Activated T-cell treated with anti-CD3 and anti-CD28 coated beads, Interleukin-2, amount 50 U/mL, for 1 hour (primary cell): ENCODE results near the gene NXPH4.

Source experiments
- DNase-seq: peaks from one replicate; pipeline ENCODE4 v3.0.0-alpha.2; 2020

The NXPH4 gene

DNA sequence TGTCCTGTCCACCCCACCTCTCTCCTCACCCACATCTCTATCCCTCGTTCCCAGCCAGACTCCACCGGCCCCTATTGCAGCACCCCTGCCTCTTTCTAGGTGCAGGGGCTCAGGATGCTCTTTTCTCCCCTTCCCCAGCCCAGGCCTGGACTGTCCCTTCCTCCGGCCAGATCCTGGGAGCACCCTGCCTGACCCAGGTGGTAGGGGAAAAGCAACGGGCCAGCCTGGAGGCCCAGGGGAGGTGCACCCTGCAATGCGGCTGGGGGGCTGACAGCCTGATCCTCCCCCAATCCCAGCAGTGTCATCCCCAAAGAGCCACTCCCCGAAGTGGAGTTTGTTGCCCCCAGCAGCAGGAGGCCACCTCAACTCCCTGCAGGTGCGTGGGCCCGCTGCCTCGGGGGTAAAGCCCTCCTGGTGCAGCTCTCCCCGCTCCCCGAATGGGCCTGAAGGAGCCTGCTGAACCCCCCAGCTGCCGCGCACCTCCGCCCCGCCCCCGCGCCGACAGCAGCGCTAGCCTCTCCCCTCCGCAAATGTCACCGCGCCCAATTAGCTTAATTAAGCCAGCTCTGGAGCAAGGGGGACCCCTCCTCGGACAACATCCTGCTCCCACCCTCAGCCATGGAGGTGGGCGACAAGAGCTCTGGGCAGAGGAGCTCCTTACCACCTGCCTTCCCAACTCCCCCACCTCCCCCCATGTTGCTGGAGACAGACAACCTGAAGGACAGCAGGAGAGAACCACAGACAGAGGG, 4.7 kb downstream of the NXPH4 start:
- no peak for DNase-seq

DNA sequence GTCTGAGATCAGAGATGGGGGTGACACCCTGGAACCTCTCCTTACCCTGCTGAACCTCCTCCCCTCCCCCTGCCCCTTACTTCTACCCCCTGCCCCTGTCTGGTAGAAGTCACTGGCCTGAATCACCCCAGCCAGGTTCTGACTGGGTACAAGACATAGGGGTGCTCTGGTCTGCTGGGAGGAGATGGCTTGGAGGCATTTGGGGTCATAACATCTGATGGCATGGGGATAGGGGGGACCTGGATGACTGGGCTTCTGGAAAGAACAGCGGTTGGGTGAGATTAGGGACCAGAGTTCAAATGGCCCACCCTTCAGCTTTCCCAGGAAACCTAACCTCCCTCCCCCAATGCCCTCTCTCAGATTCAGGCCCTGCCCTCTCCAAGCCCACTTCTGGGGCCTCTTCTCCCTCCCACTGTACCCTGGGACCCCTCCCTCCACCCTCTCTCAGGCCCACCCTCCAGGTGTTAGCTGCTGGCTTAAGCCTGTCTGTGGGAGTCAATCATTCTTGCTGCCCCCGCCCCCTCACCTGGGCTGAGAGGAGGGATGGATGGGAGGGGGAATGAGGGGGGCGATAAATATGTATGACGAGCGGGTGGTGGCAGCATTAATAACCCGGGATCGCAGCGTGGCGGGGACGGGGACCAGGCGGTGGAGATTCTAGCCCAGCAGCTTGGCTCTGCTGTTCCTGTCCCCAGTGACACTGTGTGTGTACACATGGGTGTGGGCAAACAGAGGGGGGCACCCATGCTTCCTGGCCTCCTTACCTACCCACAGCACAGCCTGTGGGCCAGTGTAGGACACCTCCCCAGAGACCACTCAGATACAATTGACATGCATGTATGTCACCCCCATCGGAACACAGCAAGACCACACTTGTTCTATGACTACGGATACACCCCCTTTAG, 5.9 kb downstream of the NXPH4 start:
- DNase-seq: no peak

DNA sequence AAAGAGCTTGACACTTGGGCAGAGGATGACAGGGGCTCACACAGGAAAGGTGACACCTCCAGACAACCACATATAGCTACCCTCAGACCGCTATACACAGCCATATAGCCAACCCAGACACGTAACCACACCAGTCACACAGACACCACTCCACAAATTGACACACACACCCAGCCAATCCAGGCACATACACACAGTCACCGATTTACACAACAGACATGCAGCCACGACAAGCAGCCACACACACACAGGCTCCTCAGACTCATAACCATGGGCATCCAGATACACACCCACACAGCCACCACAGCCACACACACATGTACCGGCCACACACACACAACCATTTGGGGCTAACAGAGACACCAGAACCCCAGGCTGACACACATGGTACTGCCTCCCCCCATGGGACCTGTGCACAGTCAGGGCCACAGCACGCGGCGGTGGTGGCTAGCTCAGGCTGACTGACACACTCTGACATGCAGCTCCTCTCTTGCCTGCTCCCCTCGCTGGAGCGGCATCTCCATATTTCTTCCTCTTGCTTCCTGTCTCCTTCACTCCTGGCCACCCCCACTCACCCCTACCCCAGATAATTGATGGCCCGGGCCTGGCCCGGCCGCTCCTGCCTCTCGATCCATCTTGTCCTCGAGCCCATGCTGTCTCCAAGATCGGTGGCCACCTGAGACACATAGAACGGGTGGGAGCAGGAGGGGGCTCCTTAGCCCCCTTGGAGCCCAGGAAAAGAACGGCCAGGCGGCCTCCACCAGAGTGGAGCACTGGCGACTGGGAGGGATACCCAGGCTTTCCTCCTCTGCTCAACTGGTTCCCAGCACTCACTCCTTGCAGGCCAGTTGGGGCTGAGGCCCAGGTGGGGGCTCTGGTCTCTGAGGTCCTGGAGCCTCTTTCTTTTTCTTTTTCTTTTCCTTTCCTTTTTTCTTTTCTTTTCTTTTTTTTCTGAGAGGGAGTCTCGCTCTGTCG, 6.9 kb downstream of the NXPH4 start:
- no peak for DNase-seq

DNA sequence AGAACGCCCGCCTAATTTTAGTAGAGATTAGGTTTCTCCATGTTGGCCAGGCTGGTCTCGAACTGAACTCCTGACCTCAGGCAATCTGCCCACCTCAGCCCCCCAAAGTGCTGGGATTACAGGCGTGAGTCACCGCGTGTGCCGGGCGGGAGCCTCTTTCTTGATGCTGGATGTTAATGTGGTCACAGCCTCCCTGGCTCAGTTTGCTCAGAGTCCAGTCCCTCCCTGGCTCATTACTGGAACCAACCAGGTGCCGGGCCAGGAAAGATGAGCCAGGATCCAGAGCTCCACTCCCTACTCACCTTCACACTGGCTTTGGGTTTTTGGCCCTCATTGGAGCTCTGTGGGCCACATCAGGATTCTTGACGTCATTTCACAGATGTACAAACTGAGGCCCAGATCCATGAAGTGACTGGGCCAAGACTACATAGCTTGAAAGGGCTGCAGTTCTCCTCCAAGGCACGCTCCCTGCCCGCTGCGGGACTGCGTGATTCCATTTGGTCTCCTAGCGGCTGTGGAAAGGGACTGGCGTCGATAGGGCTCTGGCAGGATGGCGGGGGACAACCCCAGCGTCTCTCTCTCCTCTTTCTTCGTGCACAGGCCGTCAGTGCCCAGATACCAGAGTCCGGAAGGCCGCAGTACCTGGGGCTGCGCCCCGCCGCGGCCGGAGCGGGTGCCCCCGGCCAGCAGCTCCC, 7.8 kb downstream of the NXPH4 start:
- no peak for DNase-seq

DNA sequence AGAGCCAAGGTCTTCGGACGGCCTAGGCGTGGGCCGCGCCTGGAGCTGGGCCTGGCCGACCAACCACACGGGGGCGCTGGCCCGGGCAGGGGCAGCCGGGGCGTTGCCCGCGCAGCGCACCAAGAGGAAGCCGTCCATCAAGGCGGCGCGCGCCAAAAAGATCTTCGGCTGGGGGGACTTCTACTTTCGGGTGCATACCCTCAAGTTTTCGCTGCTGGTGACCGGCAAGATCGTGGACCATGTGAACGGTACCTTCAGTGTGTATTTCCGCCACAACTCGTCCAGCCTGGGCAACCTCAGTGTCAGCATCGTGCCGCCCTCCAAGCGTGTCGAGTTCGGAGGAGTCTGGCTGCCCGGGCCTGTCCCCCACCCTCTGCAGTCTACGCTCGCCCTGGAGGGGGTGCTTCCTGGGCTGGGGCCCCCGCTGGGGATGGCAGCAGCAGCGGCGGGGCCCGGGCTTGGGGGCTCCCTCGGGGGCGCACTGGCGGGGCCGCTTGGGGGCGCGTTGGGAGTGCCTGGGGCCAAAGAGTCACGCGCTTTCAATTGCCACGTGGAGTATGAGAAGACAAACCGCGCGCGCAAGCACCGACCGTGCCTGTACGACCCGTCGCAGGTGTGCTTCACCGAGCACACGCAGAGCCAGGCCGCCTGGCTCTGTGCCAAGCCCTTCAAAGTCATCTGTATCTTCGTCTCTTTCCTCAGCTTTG, 8.5 kb downstream of the NXPH4 start:
- peak; percentile 70 for DNase-seq

DNA sequence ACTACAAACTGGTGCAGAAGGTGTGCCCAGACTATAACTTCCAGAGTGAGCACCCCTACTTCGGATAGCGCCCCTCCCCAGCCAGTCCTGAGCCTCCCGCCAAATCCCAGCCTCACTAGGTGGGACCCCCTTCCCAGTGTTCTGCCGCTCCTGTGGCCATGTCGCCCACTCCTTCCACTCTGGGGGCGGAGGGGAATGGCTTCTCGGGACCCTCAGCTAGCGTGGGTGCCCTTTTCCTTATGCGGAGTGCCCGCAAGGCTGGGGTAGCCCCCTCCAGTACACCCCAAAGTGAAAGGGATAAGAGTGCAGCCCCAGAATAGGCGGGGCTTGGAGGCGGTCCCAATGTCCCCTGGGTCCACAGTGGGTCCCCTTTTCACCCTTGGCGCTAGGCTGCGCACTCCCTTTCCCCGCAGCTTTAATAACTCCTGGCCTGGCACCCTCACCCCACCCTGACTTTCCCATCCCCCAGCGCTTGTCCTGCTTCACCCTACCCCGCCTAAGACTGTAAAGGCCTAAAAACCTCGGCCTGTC, 9.2 kb downstream of the NXPH4 start:
- no peak for DNase-seq

DNA sequence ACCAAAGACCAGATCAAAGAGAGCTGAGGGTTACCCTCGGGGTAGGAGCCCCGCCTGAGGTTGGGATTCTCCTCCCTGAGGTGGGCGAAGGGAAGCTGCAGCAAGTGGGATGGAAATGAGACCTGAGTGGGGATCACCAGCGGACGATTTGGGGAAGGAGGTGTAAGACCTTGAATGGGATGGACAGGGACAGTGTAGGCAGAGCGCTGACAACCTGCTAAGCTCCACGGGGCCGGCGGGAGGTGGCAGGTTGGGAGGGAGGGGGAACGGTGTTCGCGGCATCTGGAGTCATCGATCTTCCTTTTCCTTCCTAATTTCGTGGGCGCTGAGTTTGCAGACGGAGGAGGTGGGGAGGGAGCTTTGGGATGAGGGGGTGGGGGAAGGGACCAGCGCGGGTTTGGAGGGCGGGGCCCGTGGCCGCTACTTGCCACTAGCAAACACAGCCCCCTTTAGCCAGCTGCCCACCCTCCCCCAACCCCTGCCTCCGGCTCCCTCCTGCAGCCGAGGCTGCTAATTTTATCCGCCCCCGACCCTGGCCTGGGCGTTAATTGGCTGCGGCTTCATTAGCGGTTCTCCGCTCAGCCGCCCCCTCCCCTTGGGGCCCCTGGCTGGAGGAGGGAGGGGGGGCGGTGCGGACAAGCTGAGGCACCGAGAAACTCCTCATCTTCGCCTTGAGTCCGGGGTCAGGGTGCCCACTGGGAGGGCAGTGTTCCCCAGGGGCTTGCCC, 10.2 kb downstream of the NXPH4 start:
- DNase-seq: no peak

DNA sequence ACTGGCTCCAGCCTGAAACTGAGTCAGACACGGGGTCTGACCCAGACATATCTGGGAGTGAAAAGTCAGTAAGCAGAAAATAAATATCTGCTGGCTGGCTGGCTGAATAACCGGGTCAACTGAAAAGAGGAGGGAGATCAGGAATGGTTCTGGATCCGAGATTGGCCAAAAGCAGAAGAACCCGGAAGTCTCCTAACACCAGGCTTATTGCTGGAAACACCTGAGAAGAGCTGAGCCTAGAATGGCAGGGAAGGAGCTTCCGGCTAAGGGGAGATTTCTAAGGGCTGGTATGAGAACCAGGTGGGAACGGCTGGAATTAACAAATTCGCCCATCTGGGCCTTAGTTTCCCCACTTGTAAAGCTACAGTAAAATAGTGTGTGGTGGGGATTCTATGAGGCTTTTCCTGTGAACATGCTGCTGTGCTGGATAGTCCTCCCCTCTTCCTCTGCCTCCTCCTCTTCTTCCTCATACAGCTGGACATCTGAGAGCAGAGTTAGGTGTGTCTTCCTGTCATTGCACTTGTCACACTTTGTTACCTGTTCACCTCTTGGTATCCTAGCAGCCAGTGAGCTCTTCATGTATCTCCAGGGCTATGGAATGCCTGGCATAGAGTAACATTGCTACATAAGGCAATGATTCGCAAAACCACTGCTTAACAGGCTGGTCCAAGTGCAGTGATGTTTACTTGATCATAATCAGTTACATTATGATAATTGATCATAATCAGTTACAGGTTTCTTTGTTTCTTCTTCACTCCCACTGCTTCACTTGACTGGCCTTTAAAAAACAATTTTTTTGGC, 10.9 kb downstream of the NXPH4 start:
- no peak for DNase-seq

DNA sequence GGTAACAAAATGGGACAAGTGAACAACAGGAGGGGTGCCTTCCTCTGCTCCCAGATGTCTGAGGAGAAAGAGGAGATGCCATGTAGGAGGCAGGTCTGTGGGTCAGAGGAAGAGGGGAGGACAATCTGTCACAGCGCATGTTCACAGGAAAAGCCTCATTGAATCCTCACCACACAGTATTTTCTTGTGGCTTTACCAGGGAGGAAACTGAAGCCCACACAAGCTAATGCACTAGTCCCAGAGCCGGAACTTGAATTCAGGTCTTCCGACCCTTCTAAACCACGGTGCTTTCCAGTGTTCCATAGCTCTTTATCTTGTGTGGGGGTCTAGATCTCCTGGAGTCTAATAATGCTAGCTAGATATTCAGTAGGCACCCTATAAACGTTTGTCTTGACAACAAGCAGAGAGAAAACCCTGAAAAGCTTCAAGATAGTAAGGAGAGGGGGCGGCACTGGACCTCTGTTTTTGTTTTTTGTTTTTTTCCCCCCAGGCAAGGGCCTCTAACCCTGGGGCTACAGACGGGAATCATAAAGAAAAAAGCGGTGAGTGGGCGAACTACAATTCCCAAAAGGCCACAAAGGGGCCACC, 12.5 kb downstream of the NXPH4 start:
- no peak for DNase-seq

DNA sequence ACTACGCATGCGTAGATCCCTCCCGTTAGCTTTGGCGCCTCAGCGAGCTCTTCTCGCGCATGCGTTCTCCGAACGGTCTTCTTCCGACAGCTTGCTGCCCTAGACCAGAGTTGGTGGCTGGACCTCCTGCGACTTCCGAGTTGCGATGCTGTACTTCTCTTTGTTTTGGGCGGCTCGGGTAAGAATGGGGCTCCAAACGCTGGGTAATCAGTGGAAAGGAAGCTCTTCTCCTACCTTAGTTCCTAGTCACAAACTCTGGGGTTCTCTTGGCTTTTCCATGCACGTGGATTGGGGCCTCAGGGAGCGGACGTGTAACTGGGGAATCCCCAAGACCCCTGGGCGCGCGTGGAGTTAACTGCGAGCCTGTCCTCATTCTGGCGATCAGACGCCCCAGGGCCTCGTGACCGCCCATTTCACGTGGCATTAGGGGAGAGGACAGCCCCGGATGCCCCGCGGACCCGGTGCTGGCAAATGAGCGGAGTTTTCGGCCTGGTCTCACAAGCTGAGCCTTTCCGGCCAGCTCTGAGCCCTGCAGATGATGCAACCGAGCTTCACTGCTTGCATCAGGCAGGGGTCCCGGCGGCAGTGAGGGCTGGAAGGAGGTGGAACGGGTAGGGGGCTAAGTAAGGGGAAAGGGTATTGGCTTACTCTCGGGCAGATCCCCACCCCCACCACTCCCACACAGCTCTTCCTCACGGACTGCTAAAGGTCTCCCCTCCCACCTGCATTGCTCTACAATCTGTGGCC, 13.2 kb downstream of the NXPH4 start, which contains the start of gene SHMT2:
TSS of gene SHMT2 (plus strand) at position 78 of the 747 bp plus-strand sequence. CDS start at position 146, 68 bp downstream.
- DNase-seq: peak; percentile 86

DNA sequence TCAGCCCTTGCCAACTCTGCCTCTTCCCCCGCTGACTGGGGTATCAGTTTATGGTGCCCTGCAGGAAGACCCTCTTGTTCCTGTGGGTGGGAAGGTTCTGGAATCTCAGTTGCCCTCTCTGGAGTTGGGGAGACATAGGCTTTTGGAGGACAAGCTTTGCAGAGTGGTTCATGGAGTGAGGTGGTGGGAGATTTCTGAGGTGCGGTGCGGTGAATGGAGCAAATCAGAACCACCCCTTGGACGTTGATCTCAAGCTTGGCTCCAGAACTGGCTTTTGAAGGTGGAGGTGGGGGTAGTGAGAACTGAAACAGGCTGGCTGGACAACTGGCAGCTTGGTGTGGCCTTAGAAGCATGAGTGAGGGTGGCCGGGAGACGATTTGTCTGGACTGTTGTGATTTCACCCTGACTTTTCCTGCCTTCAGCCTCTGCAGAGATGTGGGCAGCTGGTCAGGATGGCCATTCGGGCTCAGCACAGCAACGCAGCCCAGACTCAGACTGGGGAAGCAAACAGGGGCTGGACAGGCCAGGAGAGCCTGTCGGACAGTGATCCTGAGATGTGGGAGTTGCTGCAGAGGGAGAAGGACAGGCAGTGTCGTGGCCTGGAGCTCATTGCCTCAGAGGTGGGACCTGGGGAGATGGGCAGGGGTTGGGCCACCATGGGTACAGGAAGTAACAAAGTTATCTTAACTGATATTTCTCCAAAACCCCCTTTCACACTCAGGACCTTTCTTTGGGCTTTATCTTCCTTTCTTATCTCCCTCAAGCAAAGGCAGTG, 14.0 kb downstream of the NXPH4 start:
- no peak for DNase-seq

DNA sequence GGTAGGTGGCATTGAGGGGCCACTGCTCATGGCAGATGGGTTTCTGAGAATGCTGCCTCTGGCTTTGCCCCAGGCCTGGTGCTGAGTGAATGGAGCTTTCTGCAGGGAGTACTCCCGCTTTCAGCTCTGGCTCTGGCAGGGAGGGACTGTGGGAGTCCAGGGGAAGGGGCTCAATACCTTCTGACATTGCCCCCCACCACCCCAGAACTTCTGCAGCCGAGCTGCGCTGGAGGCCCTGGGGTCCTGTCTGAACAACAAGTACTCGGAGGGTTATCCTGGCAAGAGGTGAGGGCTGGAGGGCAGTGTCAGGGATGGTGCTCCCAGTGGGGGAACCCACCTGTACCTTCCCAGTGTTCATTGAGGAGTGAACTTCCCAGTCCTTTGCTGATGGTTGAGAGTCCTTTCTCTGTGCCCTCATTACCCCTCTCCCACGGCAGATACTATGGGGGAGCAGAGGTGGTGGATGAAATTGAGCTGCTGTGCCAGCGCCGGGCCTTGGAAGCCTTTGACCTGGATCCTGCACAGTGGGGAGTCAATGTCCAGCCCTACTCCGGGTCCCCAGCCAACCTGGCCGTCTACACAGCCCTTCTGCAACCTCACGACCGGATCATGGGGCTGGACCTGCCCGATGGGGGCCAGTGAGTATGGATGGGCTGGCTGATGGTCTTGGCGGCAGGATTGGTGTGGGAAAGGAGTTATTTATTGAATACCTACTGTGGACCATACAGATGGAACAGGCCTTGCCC, 14.9 kb downstream of the NXPH4 start:
- no peak for DNase-seq

DNA sequence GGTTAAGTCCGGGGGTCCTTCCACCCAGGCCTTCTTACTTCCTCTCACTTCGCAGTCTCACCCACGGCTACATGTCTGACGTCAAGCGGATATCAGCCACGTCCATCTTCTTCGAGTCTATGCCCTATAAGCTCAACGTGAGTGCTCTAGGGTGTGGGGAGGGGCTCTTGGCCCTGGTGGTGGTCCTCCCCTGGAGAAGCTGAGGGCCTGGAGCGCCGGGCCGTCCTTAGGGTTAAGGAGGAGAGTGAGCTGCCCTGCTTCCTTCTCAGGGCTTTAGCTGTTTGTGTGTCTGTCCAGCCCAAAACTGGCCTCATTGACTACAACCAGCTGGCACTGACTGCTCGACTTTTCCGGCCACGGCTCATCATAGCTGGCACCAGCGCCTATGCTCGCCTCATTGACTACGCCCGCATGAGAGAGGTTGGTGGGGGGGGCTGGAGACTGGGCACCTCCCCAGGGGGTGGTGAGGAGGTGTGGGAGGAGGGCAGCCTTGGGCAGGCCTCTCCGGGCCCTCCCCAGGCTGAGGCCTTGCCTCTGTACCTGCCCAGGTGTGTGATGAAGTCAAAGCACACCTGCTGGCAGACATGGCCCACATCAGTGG, 15.7 kb downstream of the NXPH4 start:
- no peak for DNase-seq

DNA sequence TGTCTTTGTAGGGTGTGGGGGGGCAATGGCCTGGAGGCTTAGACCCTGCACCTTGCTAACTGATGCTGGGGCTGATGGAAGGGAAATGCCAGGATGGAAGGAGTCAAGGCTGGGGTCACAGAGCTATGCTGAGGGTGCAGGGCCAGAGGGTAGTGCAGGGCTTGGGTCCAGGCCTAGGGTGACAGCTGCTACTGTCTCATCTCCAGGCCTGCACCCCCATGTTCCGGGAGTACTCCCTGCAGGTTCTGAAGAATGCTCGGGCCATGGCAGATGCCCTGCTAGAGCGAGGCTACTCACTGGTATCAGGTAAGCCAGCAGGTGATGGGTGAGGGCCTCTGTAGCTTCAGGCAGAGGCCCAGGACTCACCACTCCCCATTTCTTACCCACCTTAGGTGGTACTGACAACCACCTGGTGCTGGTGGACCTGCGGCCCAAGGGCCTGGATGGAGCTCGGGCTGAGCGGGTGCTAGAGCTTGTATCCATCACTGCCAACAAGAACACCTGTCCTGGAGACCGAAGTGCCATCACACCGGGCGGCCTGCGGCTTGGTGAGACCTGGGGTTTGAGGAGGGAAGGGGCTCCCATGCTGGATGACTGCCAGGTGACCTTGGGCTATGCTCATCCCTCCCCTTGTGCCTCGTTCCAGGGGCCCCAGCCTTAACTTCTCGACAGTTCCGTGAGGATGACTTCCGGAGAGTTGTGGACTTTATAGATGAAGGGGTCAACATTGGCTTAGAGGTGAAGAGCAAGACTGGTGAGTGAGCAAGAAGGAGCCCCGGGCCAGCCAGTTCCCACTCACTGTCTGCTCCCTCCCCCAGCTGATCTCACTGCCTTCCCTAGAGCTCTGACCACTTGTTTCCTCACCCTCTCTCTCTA, 17.0 kb downstream of the NXPH4 start:
- no peak for DNase-seq

DNA sequence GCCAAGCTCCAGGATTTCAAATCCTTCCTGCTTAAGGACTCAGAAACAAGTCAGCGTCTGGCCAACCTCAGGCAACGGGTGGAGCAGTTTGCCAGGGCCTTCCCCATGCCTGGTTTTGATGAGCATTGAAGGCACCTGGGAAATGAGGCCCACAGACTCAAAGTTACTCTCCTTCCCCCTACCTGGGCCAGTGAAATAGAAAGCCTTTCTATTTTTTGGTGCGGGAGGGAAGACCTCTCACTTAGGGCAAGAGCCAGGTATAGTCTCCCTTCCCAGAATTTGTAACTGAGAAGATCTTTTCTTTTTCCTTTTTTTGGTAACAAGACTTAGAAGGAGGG, 17.6 kb downstream of the NXPH4 start:
- DNase-seq: no peak
